CD4-positive, alpha-beta memory T cell (primary cell): Measurements from ENCODE around the gene JADE2. TPM values are rescaled to one million over a fixed set of nuclear protein-coding genes. Genes with fewer than 3 reads are reported as not detected.
A peak's percentile ranks its signal among the peaks of the same experiment; 100 is the strongest.
"Not testable (repeated sequence)": the region's sequence is repeated elsewhere in the genome, so short reads cannot be mapped to it uniquely, and the experiment has no call there.

ENCODE experiments used
- CTCF ChIA-PET: fragments of 350-600 bp; sonication (Branson Sonifier 250); formaldehyde crosslinking; loops from one replicate; lab custom pipeline; 2021; ENCODE audit warnings: inconsistent platforms; ENCODE audit not compliant: partially characterized antibody; lab: Charles Lee
- POLR2A ChIA-PET: fragments of 350-600 bp; sonication (Branson Sonifier 250); formaldehyde crosslinking; loops from one replicate; lab custom pipeline; 2021; ENCODE audit not compliant: partially characterized antibody; lab: Charles Lee
- DNase-seq, 5 donors: peaks; one replicate each; pipeline versions ENCODE4 v3.0.0 to v3.0.0-alpha.2; 2020 to 2022; ENCODE audit warnings: mixed read lengths in 1 of 5
- H3K27ac ChIP-seq: one replicate; pipeline ENCODE4 v1.7.0; 2013; ENCODE audit warnings: low read depth, low read length
- H3K27me3 ChIP-seq: 2 replicates; pipeline ENCODE4 v1.7.0; 2013; ENCODE audit warnings: mild to moderate bottlenecking, low read length, moderate library complexity; ENCODE audit not compliant: insufficient read depth
- H3K36me3 ChIP-seq: 2 replicates; pipeline ENCODE4 v1.7.0; 2013; ENCODE audit warnings: mild to moderate bottlenecking, low read length, moderate library complexity; ENCODE audit not compliant: insufficient read depth
- H3K4me1 ChIP-seq: 2 replicates; pipeline ENCODE4 v1.7.0; 2013; ENCODE audit warnings: mild to moderate bottlenecking, low read length, moderate library complexity; ENCODE audit not compliant: insufficient read depth
- H3K4me3 ChIP-seq, 2 donors: one replicate each; pipeline ENCODE4 v1.7.0; 2013; ENCODE audit warnings: low read length in 2 of 2, mild to moderate bottlenecking in 1 of 2
- H3K9me3 ChIP-seq, 2 donors: one replicate each; pipeline ENCODE4 v1.7.0; 2013; ENCODE audit warnings: low read length in 2 of 2, control low read depth in 1 of 2; ENCODE audit not compliant: control insufficient read depth in 1 of 2
- H3K27ac Mint-ChIP-seq, 7 donors: one replicate each; pipeline ENCODE4 v1.8.0; 2020 to 2021; ENCODE audit warnings: mixed read lengths in 7 of 7, mild to moderate bottlenecking in 6 of 7, inconsistent platforms in 3 of 7, moderate library complexity in 3 of 7
- H3K27me3 Mint-ChIP-seq, 2 donors: one replicate each; pipeline ENCODE4 v1.8.0; 2020 to 2021; ENCODE audit warnings: mixed read lengths in 2 of 2
- H3K36me3 Mint-ChIP-seq, 2 donors: one replicate each; pipeline ENCODE4 v1.8.0; 2020 to 2021; ENCODE audit warnings: mixed read lengths in 2 of 2, inconsistent platforms in 1 of 2, mild to moderate bottlenecking in 1 of 2
- H3K4me1 Mint-ChIP-seq, 4 donors: one replicate each; pipeline ENCODE4 v1.8.0; 2020 to 2021; ENCODE audit warnings: mixed read lengths in 4 of 4, mild to moderate bottlenecking in 1 of 4
- H3K4me3 Mint-ChIP-seq, 8 donors: one replicate each; pipeline ENCODE4 v1.8.0; 2020 to 2021; ENCODE audit warnings: mixed read lengths in 8 of 8, mild to moderate bottlenecking in 7 of 8, moderate library complexity in 6 of 8, inconsistent platforms in 3 of 8
- H3K9me3 Mint-ChIP-seq, 8 donors: one replicate each; pipeline ENCODE4 v1.8.0; 2020 to 2021; ENCODE audit warnings: mixed read lengths in 8 of 8, mild to moderate bottlenecking in 5 of 8, inconsistent platforms in 3 of 8, moderate library complexity in 1 of 8
- intact Hi-C: fragments of 100-400 bp; cut with micrococcal nuclease; formaldehyde crosslinking; loops from one replicate; pipeline ENCODE4 v1.15.1; 2023
- polyA plus RNA-seq, 2 donors: library from polyadenylated mRNA; unstranded; fragments of 300-500 nt; fragmentation: Illumina TruSeq; gene quantifications; one replicate each; pipeline ENCODE4 v1.2.3, GENCODE V29; 2021
- total RNA-seq, 2 experiments: library from RNA; stranded (reverse); gene quantifications; one replicate each; pipeline ENCODE4 v1.2.3, GENCODE V29; 2021

The JADE2 gene
- total and polyA plus RNA-seq, 4 experiments from 2014 or later: 9.1 to 276 (median 154) TPM

DNA sequence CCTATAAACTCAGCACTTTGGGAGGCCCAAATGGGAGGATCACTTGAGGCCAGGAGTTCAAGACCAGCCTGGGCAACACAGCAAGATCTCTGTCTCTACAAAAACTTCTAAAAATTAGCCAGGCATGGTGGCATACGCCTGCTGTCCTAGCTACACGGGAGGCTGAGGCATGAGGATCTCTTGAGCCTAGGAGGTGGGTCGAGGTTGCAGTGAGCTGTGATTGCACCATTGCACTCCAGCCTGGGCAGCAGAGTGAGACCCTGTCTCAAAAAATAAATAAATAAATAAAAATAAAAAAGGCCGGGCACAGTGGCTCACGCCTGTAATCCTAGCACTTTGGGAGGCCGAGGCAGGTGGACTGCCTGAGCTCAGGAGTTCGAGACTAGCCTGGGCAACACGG, 8.5 kb upstream of the JADE2 start:
- POLR2A ChIA-PET: not testable (repeated sequence)
- CTCF ChIA-PET: interaction anchor here (0.5 to 1.0 kb wide), 2 partner anchors 10 to 118 kb away, joined by 3 read pairs; no protein-coding TSS in a partner anchor

GRCh38 chr5:134517553-134517952, 7.9 kb upstream of the JADE2 start:
- no peak for DNase-seq
- H3K4me1 Mint-ChIP-seq: peaks cover 0 to 5% (median under 1%) of the 10 kb centered on the region in 4 donors
- no peaks in the 10 kb centered on the region for H3K36me3 Mint-ChIP-seq
- H3K9me3 Mint-ChIP-seq: no peaks in the 10 kb centered on the region
- no peak overlapping the region for H3K27ac Mint-ChIP-seq
- POLR2A ChIA-PET: no interaction called here
- no peaks in the 10 kb centered on the region for H3K4me1 ChIP-seq
- H3K36me3 ChIP-seq: no peaks in the 10 kb centered on the region
- H3K27me3 ChIP-seq: no peaks in the 10 kb centered on the region
- H3K9me3 ChIP-seq: no peaks in the 10 kb centered on the region
- no peak overlapping the region for H3K4me3 ChIP-seq
- H3K4me3 Mint-ChIP-seq: no peak overlapping the region
- no peaks in the 10 kb centered on the region for H3K27me3 Mint-ChIP-seq
- intact Hi-C loops: no loop called here
- CTCF ChIA-PET: interaction anchor here (0.5 to 1.0 kb wide), 2 partner anchors 10 to 118 kb away, joined by 3 read pairs; no protein-coding TSS in a partner anchor
- H3K27ac ChIP-seq: no peak overlapping the region

More for the DNA sequence above, 8.5 kb upstream of the JADE2 start:
- H3K27me3 Mint-ChIP-seq, H3K4me3 Mint-ChIP-seq, H3K4me1 ChIP-seq, H3K27ac Mint-ChIP-seq, H3K36me3 ChIP-seq, H3K9me3 Mint-ChIP-seq, H3K4me1 Mint-ChIP-seq, H3K9me3 ChIP-seq, H3K36me3 Mint-ChIP-seq, H3K27ac ChIP-seq, DNase-seq, H3K27me3 ChIP-seq, H3K4me3 ChIP-seq, intact Hi-C loops: not testable (repeated sequence)

DNA sequence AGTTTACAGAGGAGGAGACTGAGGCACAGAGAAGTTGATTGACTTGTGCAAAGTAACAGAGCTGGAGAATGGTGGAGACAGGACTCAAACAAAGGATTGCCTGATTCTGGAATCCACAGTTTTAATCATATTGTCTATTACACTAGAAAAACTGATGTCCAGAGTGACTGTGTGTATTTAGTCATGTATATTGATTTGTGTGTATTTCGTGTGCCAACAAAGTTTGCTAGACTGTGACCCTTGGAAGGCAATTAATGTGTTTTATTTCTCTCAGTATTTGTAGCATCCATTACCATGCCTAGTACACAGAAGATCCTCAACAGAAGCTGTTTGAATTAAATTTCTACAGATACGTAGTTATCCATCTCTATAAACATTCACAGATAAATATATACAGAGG, 5.5 kb upstream of the JADE2 start:
- Histone ChIP-seq H3K27ac (no peak overlapping the region), H3K4me1 (peaks cover 12% of the 10 kb centered on the region), H3K9me3 (no peaks in the 10 kb centered on the region), H3K27me3 (no peaks in the 10 kb centered on the region), H3K4me3 (no peak overlapping the region), H3K36me3 (no peaks in the 10 kb centered on the region)
- Mint-ChIP-seq H3K27me3 (no peaks in the 10 kb centered on the region), H3K4me3 (no peak overlapping the region), H3K4me1 (peaks cover 8 to 13% (median 12%) of the 10 kb centered on the region in 4 donors), H3K36me3 (peaks cover 0 to 7% of the 10 kb centered on the region in 2 donors), H3K27ac (no peak overlapping the region), H3K9me3 (no peaks in the 10 kb centered on the region)
- intact Hi-C loops: loop anchor here (10.0 kb wide), 1 partner anchor 345 kb away; the partner anchor contains the start of gene SKP1
- POLR2A ChIA-PET: interaction anchor here (0.8 to 1.6 kb wide), 2 partner anchors 24 to 109 kb away, joined by 3 read pairs; no protein-coding TSS in a partner anchor
- DNase-seq: no peak
- CTCF ChIA-PET: interaction anchor here (1.2 kb wide), 1 partner anchor 17 kb away, joined by 6 read pairs; no protein-coding TSS in a partner anchor

- Histone ChIP-seq H3K27me3 (no peaks in the 10 kb centered on the region), H3K4me3 (no peak overlapping the region), H3K9me3 (no peaks in the 10 kb centered on the region), H3K27ac (no peak overlapping the region), H3K4me1 (peaks cover 12% of the 10 kb centered on the region), H3K36me3 (no peaks in the 10 kb centered on the region)
- peak overlapping the region in 2 of 7 donors; percentile 81 to 99 for H3K27ac Mint-ChIP-seq
- CTCF ChIA-PET: interaction anchor here (0.7 kb wide), 1 partner anchor 110 kb away, joined by 4 read pairs; the partner anchor contains the start of gene CDKN2AIPNL
- no peaks in the 10 kb centered on the region for H3K9me3 Mint-ChIP-seq
- no peak overlapping the region for H3K4me3 Mint-ChIP-seq
- H3K4me1 Mint-ChIP-seq: peaks cover 8 to 26% (median 12%) of the 10 kb centered on the region in 4 donors
- H3K36me3 Mint-ChIP-seq: peaks cover 0 to 15% of the 10 kb centered on the region in 2 donors
- H3K27me3 Mint-ChIP-seq: peaks cover 0 to 2% of the 10 kb centered on the region in 2 donors
- POLR2A ChIA-PET: interaction anchor here (0.6 kb wide), 1 partner anchor 48 kb away, joined by 3 read pairs; no protein-coding TSS in a partner anchor
- DNase-seq: no peak
- intact Hi-C loops: loop anchor here (10.0 kb wide), 1 partner anchor 347 kb away; the partner anchor contains the start of gene SKP1
These were observed 3.6 kb upstream of the JADE2 start for GRCh38 chr5:134521841-134522240.

DNA sequence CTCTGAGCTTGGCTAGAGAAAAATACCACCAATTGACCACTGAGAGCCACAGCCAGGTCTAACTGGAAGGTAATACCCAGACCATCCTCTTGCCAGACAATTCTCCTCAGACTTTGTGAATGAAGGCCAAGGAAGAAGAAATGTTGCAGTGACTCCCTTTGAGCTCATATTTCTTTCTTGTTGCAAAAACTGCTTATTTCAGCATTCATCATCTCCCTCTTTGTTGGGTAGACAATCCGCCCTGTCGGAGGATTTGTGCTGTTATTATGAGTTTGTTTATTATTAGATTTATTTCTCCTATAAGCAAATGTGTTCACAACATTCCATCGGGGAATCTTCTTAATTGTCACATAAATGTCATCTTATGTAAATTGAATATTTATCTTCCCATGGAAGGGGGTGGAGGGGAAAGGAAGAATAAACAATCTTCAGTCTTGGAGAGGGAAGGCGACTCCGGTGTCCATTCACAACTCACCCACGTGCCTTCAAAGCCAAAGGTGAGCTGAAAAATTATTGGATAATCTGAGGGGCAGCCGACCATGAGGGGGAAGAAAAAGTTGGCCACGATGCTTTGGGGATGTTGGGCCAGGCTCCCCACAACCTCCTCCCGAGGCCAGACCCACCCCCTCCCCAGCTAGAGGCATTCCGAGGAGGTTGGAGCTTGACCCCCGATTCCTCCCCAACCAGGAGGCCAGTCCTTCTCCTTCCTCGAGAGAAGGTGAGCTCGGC, 1.8 kb upstream of the JADE2 start:
- Histone ChIP-seq H3K36me3 (no peaks in the 10 kb centered on the region), H3K4me3 (peak overlapping the region; percentile 77 to 96), H3K27me3 (no peaks in the 10 kb centered on the region), H3K4me1 (peaks cover 24% of the 10 kb centered on the region), H3K9me3 (no peaks in the 10 kb centered on the region), H3K27ac (peak overlapping the region; percentile 96)
- Mint-ChIP-seq H3K27ac (peak overlapping the region; percentile 97 to 100 (median 99)), H3K4me1 (peaks cover 14 to 44% (median 20%) of the 10 kb centered on the region in 4 donors), H3K27me3 (peaks cover 0 to 2% of the 10 kb centered on the region in 2 donors), H3K4me3 (peak overlapping the region; percentile 94 to 99 (median 96)), H3K9me3 (no peaks in the 10 kb centered on the region), H3K36me3 (peaks cover 0 to 28% of the 10 kb centered on the region in 2 donors)
- ChIA-PET POLR2A (interaction anchor here (0.7 to 8.2 kb wide), 20 partner anchors 10 to 518 kb away, joined by 3 to 159 read pairs (median 15); partner anchors contain the start of genes CAMLG, CDKL3, CDKN2AIPNL and PCBD2), CTCF (interaction anchor here (1.0 to 7.2 kb wide), 7 partner anchors 13 to 340 kb away, joined by 3 to 82 read pairs (median 5); partner anchors contain the start of genes CDKN2AIPNL and UBE2B)
- intact Hi-C loops: loop anchor here (1.0 to 10.0 kb wide), 3 partner anchors 20 to 349 kb away; partner anchors contain the start of genes CAMLG and SKP1
- no peak for DNase-seq

- peaks cover 0 to 28% of the 10 kb centered on the region in 2 donors for H3K36me3 Mint-ChIP-seq
- H3K4me3 Mint-ChIP-seq: peak overlapping the region; percentile 94 to 99 (median 96)
- H3K4me1 Mint-ChIP-seq: peaks cover 19 to 50% (median 26%) of the 10 kb centered on the region in 4 donors
- ChIA-PET CTCF (interaction anchor here (0.6 to 7.2 kb wide), 8 partner anchors 13 to 340 kb away, joined by 3 to 82 read pairs (median 4); partner anchors contain the start of genes CDKN2AIPNL and UBE2B), POLR2A (interaction anchor here (0.5 to 8.2 kb wide), 30 partner anchors 10 to 519 kb away, joined by 3 to 159 read pairs (median 6); partner anchors contain the start of genes CAMLG, CDKL3, CDKN2AIPNL and PCBD2)
- H3K9me3 Mint-ChIP-seq: no peaks in the 10 kb centered on the region
- Histone ChIP-seq H3K4me3 (peak overlapping the region; percentile 77 to 96), H3K27me3 (no peaks in the 10 kb centered on the region), H3K9me3 (no peaks in the 10 kb centered on the region), H3K27ac (peak overlapping the region; percentile 96), H3K4me1 (peaks cover 30% of the 10 kb centered on the region), H3K36me3 (no peaks in the 10 kb centered on the region)
- intact Hi-C loops: loop anchor here (1.0 to 10.0 kb wide), 3 partner anchors 21 to 350 kb away; partner anchors contain the start of genes CAMLG and SKP1
- peak; percentile 62 to 77 (median 71) for DNase-seq
- peaks cover 0 to 2% of the 10 kb centered on the region in 2 donors for H3K27me3 Mint-ChIP-seq
- H3K27ac Mint-ChIP-seq: peak overlapping the region; percentile 97 to 100 (median 99)
These were observed 1.1 kb upstream of the JADE2 start for GRCh38 chr5:134524272-134524825.
